Kasumi-1 (cell line): ENCODE measurements around the gene NDUFA6.
"Not testable (repeated sequence)": the region's sequence is repeated elsewhere in the genome, so short reads cannot be mapped to it uniquely, and the experiment has no call there.

Source experiments
- DNase-seq, 2 experiments: peaks; one replicate each; lab custom pipeline; 2025; lab: John Stamatoyannopoulos, UW

NDUFA6 gene

GRCh38 chr22:42112793-42113192, 22.2 kb upstream of the NDUFA6 start:
- DNase-seq, result peak; percentile 14 to 25

DNA sequence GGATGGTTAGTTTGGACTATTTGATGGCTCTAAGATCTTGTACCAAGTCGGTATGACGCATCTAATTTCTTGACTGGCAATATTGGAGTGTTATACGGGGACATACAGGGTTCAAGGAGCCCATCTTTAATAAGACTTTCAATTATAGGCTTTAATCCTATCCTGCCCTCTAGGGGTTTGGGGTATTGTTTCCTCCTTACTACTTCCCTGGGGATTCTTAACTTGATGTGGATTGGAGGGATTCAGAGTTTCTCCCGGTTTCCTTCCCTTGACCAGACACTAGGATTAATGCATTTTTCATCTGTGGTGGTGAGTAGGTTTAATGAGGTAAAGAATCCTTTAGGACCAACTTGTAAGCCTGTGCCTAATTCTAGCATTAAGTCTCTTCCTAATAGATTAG, 21.2 kb upstream of the NDUFA6 start:
- DNase-seq, result no peak

DNA sequence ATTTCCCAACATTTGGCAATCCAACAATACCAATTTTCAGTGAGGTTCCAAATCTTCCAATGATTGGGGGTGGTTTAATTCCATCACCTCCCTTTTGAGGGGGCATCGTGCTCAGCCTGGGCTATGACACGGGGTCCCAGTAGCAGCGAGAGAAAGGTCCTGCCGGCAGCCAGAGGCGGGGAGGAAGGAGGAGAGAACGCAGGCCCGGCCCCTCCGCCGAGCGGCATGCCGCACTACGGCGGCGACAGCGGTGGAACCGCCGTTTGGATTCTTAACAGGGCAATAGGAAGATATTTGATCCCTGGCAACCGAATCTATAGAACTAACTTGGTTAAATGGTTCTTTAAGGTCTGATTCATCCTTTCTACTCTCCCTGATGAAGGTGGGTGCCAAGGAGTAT, 18.3 kb upstream of the NDUFA6 start:
- DNase-seq, result no peak

- DNase-seq, result peak in 1 of 2 experiments; percentile 3
Measured at GRCh38 chr22:42104332-42104860, 13.8 kb upstream of the NDUFA6 start.

DNA sequence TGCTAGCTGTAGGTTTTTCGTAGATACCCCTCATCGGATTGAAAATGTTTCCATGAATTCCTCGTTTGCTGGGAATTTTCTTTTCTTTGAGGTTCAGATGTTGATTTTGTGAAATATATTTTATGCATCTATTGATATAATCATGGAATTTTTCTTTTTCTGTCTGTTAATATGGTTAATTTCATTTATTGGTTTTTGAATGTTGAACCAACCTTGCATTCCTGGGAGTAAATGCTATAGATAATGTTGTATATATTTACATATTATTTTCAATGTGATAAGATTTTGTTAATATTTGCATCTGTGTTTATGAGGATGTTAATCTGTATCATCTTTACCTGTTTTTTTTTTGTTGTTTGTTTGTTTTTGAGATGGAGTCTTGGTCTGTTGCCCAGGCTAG, 10.6 kb upstream of the NDUFA6 start:
- DNase-seq, result no peak

GRCh38 chr22:42091455-42091782, 847 bp upstream of the NDUFA6 start:
- DNase-seq, result no peak

GRCh38 chr22:42086051-42086450, 4.5 kb downstream of the NDUFA6 start:
- no peak for DNase-seq

DNA sequence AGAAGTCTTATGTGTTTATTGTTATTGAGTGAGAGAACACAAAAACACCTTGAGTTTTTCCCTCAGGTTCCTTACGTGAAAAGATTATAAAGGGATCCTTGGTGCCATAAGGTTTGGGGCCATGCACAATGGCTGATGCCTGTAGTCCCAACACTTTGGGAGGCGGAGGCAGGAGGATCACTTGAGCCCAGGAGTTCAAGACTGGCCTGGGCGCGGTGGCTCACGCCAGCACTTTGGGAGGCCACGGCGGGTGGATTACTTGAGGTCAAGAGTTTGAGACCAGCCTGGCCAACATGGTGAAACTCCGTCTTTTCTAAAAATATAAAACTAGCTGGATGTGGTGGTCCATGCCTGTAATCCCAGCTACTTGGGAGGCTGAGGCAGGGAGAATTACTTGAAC, 5.7 kb downstream of the NDUFA6 start:
- no peak for DNase-seq

- DNase-seq, result no peak
Measured at GRCh38 chr22:42083119-42083518, 7.5 kb downstream of the NDUFA6 start.

- DNase-seq, result peak; percentile 26 to 39
Measured at GRCh38 chr22:42080287-42080686, 10.3 kb downstream of the NDUFA6 start.

DNA sequence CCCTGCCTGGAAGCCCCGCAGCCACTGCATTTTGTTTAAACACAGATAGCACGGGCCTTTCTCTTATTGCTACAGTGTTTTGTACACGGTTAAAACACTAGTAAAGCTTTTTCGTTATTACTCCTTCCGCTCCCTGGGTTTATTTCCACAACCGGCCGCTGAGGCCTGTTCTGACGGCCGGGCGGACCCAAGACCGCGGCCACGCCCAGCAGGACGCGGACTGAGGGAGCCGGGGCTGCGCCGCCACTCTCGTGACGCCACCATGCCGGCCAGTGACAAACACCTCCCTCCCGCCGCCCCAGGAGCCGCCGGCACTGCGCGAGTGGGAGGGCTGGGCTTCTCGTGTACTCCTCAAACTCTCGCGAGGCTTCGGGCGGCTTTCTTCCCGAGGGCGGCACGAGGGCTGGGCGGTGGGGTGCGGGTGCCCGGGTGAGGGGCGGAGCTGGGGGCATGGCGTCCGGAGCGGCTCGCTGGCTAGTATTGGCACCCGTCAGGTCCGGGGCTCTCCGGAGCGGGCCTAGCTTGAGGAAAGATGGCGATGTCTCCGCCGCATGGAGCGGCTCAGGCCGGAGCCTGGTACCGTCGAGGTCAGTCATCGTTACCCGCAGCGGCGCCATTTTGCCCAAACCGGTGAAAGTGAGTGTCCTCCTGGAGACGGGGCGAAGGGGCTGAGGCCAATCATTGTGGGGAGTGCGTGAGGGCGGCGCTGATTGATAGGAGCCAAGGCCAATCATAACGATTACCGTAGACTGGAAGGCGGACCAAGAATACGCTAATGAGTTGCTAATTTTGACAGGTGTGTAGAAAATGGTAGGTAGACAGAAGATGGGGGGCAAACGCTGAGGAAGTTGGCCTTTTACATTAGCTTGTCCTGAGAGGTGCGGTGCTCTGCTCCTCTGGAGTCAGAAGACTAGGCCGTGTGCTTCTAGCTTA, 11.0 kb downstream of the NDUFA6 start, which contains the start of gene SMDT1:
Gene SMDT1 (plus strand): TSS at position 382 of the 933 bp plus-strand sequence. CDS start 69 bp downstream, at position 451.
- DNase-seq, result peak; percentile 96

DNA sequence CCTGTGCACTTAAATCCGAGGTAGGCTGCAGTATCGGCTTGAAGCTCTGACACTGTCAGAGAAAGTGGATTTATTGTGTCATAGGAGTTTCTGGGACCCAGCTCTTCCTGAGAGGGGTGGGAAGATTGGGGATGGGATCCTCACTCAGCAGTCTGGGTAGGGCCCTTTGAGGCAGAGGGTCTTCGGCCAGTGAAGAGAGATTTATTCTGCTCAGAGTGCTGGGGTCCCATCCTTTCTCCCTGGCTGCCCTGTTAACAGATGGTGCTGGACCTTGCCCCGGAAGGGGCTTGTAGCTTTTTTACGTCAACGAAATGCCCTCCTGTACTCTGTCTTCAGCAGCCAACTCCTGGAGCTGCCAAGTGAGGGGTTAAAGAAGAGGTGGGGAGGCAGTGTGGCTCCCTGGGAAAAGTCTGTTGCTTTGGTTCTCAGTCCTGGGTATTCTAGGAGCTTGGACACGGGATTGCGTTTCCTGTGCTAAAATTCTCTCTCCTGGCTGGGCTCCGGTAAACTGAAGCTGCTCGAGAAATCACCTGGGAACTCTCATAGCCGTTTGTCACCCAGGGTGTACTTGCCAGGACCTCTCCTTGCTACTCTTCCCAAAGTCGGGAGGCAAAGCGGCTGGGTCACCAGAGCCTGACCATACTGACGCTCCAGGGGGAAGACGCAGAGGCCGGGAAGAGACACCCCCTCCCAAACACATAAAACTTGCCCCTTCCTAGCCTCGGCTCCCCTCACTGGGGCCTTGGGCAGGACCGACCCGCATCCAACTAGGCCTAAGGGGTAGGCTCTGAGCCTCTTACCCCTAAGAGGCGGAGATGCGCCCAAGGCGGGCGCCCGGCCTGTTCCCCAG, 11.9 kb downstream of the NDUFA6 start:
- DNase-seq, result no peak

GRCh38 chr22:42077486-42078125, 13.0 kb downstream of the NDUFA6 start:
- no peak for DNase-seq

DNA sequence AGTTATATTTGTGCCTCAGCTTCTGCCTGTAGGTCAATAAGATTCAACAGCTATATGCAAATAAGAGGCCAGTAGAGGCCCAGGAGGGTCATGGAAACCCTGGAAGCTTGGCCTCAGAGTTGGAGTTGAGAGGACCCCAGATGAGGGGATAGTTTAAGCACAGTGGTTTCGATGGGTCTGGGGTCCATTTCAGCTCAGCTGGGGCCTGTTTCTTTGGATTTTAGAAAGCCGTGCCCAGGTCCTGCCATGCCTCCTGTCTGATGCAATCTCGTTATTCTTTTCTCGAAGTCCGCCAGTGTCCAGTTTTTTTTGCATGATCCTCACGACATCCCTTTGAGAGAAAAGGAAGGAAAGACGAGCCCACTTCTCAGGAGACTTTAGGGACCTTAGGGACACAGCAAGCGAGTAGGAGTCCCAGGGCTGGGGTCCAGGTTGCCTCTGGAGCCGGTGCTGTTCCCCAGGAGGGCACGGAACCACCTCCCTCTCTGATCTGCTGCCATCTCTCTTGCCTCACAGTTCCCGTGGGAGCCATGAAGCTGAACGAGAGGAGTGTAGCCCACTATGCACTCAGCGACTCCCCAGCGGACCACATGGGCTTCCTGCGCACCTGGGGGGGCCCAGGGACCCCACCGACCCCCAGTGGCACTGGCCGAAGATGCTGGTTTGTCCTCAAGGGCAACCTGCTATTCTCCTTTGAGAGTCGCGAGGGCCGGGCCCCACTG, 13.6 kb downstream of the NDUFA6 start:
- no peak for DNase-seq

DNA sequence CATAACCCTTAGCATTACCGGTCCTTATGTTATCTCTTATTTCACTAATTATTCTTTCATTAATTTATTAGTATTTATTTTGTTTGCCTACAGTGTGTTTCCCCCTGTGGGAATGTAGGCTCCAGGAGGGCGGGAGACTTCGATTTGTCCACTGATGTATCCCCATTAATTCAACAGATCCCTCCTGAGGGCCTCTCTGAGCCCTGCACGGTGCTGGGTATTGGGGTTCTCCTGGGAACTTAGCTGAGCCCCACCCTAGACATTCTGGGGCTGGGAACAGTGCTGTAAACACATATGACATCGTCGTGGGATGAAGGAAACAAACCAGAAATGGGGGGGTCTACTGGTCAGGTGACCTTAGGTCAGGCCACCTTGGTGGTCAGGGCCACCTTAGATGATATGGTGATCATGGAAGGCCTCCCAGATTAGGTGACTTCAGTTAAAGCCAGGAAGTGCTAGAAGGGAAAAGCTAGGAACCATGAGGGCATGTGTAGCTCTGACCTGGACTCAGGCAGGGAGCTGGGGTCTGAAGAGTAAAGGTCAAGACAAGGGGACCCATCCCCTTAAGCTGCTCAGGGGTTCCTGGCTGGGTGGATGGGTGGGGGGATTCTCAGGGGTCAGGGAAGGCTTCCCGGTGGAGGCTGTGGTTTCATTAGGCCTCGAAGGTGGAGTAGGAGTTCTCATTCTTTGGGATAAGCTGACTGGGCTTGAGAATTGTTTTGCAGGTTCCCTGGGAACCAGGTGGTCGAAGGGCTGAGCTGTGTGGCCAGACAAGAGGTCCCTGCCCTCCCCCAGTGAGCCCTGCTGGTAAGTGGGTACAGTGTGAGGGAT, 15.5 kb downstream of the NDUFA6 start:
- no peak for DNase-seq

- no peak for DNase-seq
Measured at GRCh38 chr22:42074132-42074811, 16.3 kb downstream of the NDUFA6 start, which contains the start of gene PHETA2. Gene PHETA2 (plus strand): TSS chr22:42074248. CDS start chr22:42077294, 3,046 bp downstream.

DNA sequence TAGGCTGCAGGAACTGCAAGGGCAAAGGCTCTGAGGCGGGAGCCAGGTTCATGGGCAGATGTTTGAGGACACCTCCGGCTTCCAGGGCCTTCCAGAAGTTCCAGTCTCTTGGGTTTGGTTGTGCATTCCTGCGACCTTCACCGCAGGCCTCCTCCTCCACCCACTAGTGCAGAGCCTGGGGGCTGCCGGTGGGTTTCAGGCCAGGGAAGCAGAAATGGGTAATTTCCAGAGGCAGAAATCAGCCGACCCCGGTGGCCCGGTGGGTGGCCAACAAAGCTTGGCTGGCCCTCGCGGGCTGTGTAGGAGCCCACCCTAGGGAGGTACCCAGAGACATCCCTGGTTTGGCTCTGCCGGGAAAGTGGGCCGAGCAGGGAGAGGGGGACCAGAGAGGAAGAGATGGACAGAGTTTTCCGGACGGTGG, 16.9 kb downstream of the NDUFA6 start:
- no peak for DNase-seq

DNA sequence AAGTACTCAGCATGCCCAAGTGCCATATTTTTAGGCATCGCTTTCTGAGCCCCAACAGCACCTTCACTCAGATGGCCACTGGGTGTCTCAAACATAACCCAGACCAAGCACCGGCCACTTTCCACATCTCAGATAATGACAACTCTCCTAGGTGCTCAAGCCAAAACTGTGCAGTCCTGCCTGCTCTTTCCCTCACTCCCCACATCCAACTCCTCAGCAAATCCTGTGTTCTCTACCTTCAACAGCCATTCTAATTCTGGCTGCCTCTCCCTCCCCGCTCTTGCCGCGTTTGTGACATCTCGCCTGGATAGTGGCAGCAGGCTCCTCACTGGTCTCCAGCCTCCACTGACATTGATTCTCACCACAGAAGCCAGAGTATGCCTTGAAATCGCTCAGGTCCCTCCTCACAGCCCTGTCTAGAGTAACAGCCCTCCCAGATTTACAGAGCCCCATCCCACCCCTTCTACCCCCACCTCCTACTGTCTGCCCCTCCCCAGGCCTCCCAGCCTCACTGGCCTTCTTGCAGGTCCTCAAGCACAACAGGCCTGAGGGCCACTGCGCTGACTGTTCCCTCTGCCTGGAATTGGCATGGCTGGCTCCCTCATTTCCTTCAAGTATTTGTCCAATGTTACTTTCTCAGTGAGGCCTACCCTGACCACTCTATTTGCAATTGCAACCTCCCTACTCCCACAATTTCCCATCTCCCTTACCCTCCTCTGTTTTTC, 17.8 kb downstream of the NDUFA6 start:
- DNase-seq, result no peak

- DNase-seq, result not testable (repeated sequence)
Measured at GRCh38 chr22:42071508-42071907, 19.1 kb downstream of the NDUFA6 start.
